ENCODE measurements around the gene OGDHL. TPM values are rescaled to one million over a fixed set of nuclear protein-coding genes. Genes with fewer than 3 reads are reported as not detected.

OGDHL gene
- total and polyA plus RNA-seq, 2 donors from 2014 or later, result 82.8 to 247 TPM

- no peak for DNase-seq
- Histone ChIP-seq H3K36me3 (ENCODE audit: control insufficient read depth in 2 of 3, insufficient read depth in 3 of 3, low read length in 3 of 3) (no peaks in the 10 kb centered on the region), H3K9me3 (ENCODE audit: control insufficient read depth in 2 of 3, insufficient read depth in 1 of 3, low read length in 3 of 3) (peaks cover 0 to 1% (median 0%) of the 10 kb centered on the region in 3 donors), H3K4me1 (ENCODE audit: control insufficient read depth in 2 of 3, insufficient read depth in 2 of 3, low read depth in 1 of 3, low read length in 3 of 3) (no peaks in the 10 kb centered on the region), H3K4me3 (ENCODE audit: low read length in 3 of 3) (no peak overlapping the region), H3K27me3 (ENCODE audit: control insufficient read depth, insufficient read depth, low read length) (no peaks in the 10 kb centered on the region), H3K27ac (ENCODE audit: low read depth in 2 of 2, low read length in 2 of 2) (no peak overlapping the region), H3K9ac (ENCODE audit: low read length in 3 of 3) (no peak overlapping the region)
- FAIRE-seq, result no peak
- TF ChIP-seq CTCF (IDR thresholded peaks at IDR 0.05; ENCODE audit: borderline replicate concordance, extremely low read depth, insufficient read depth), result no peak
- intact Hi-C loops (cut with DNase I), result no loop called here
Measured at GRCh38 chr10:49698679-49699078, 63.4 kb downstream of the OGDHL start.

- FAIRE-seq (no peak), DNase-seq (no peak)
- Histone ChIP-seq H3K4me1 (ENCODE audit: control insufficient read depth in 2 of 3, insufficient read depth in 2 of 3, low read depth in 1 of 3, low read length in 3 of 3) (no peaks in the 10 kb centered on the region), H3K9me3 (ENCODE audit: control insufficient read depth in 2 of 3, insufficient read depth in 1 of 3, low read length in 3 of 3) (peaks cover 0 to 3% (median 0%) of the 10 kb centered on the region in 3 donors), H3K9ac (ENCODE audit: low read length in 3 of 3) (no peak overlapping the region), H3K27me3 (ENCODE audit: control insufficient read depth, insufficient read depth, low read length) (no peaks in the 10 kb centered on the region), H3K4me3 (ENCODE audit: low read length in 3 of 3) (no peak overlapping the region), H3K27ac (ENCODE audit: low read depth in 2 of 2, low read length in 2 of 2) (no peak overlapping the region), H3K36me3 (ENCODE audit: control insufficient read depth in 2 of 3, insufficient read depth in 3 of 3, low read length in 3 of 3) (no peaks in the 10 kb centered on the region)
- intact Hi-C loops (cut with DNase I), result no loop called here
- TF ChIP-seq CTCF (IDR thresholded peaks at IDR 0.05; ENCODE audit: borderline replicate concordance, extremely low read depth, insufficient read depth), result no peak
Measured at GRCh38 chr10:49696311-49696710, 65.8 kb downstream of the OGDHL start.

- H3K27ac ChIP-seq (ENCODE audit: low read depth in 2 of 2, low read length in 2 of 2), result no peak overlapping the region
- H3K9ac ChIP-seq (ENCODE audit: low read length in 3 of 3), result no peak overlapping the region
- FAIRE-seq, result no peak
- no peaks in the 10 kb centered on the region for H3K36me3 ChIP-seq (ENCODE audit: control insufficient read depth in 2 of 3, insufficient read depth in 3 of 3, low read length in 3 of 3)
- no peaks in the 10 kb centered on the region for H3K4me1 ChIP-seq (ENCODE audit: control insufficient read depth in 2 of 3, insufficient read depth in 2 of 3, low read depth in 1 of 3, low read length in 3 of 3)
- TF ChIP-seq CTCF (IDR thresholded peaks at IDR 0.05; ENCODE audit: borderline replicate concordance, extremely low read depth, insufficient read depth), result no peak
- intact Hi-C loops (cut with DNase I), result no loop called here
- H3K4me3 ChIP-seq (ENCODE audit: low read length in 3 of 3), result no peak overlapping the region
- peaks cover 0 to 3% (median 0%) of the 10 kb centered on the region in 3 donors for H3K9me3 ChIP-seq (ENCODE audit: control insufficient read depth in 2 of 3, insufficient read depth in 1 of 3, low read length in 3 of 3)
- no peak for DNase-seq
- peaks cover 2% of the 10 kb centered on the region for H3K27me3 ChIP-seq (ENCODE audit: control insufficient read depth, insufficient read depth, low read length)
Measured at GRCh38 chr10:49694466-49694865, 67.7 kb downstream of the OGDHL start.

GRCh38 chr10:49691588-49691987 lies 70.5 kb downstream of the OGDHL start:
- no peaks in the 10 kb centered on the region for H3K36me3 ChIP-seq (ENCODE audit: control insufficient read depth in 2 of 3, insufficient read depth in 3 of 3, low read length in 3 of 3)
- no peak for TF ChIP-seq CTCF (IDR thresholded peaks at IDR 0.05; ENCODE audit: borderline replicate concordance, extremely low read depth, insufficient read depth)
- H3K4me3 ChIP-seq (ENCODE audit: low read length in 3 of 3), result no peak overlapping the region
- H3K27me3 ChIP-seq (ENCODE audit: control insufficient read depth, insufficient read depth, low read length), result peaks cover 8% of the 10 kb centered on the region
- intact Hi-C loops (cut with DNase I), result no loop called here
- H3K9me3 ChIP-seq (ENCODE audit: control insufficient read depth in 2 of 3, insufficient read depth in 1 of 3, low read length in 3 of 3), result peaks cover 0 to 3% (median 0%) of the 10 kb centered on the region in 3 donors
- FAIRE-seq (no peak), DNase-seq (no peak)
- H3K9ac ChIP-seq (ENCODE audit: low read length in 3 of 3), result no peak overlapping the region
- no peak overlapping the region for H3K27ac ChIP-seq (ENCODE audit: low read depth in 2 of 2, low read length in 2 of 2)
- H3K4me1 ChIP-seq (ENCODE audit: control insufficient read depth in 2 of 3, insufficient read depth in 2 of 3, low read depth in 1 of 3, low read length in 3 of 3), result no peaks in the 10 kb centered on the region

Data from kidney (tissue), 14 donors.